Astrocyte of the cerebellum (primary cell): ENCODE data around the gene AXL.

Source experiments
- DNase-seq: peaks from one replicate; pipeline ENCODE4 v3.0.0-alpha.2; 2011; ENCODE audit warnings: low read depth
- H3K4me3 ChIP-seq: 2 replicates; pipeline ENCODE4 v1.5.1; 2011; ENCODE audit warnings: mild to moderate bottlenecking, low read depth, low read length, moderate library complexity
- CTCF ChIP-seq: IDR thresholded peaks from 2 replicates; pipeline ENCODE4 v1.5.1; 2012; ENCODE audit warnings: low read length, low read depth, moderate library complexity, mild to moderate bottlenecking; ENCODE audit errors: missing control alignments
- in situ Hi-C: cut with HindIII; loops from 2 replicates; pipeline ENCODE4 v1.10.0; 2017; ENCODE audit warnings: low sequenced_read_pairs

AXL gene

GRCh38 chr19:41297628-41298347 lies 78.8 kb downstream of the AXL start:
- DNase-seq = no peak
- H3K4me3 ChIP-seq = no peak overlapping the region
- no peak for TF ChIP-seq CTCF
- in situ Hi-C loops = no loop called here

- peak; percentile 82 for DNase-seq
- in situ Hi-C loops = no loop called here
- no peak overlapping the region for H3K4me3 ChIP-seq
- TF ChIP-seq CTCF = no peak
Observed at GRCh38 chr19:41298348-41298964, 79.4 kb downstream of the AXL start.

DNA sequence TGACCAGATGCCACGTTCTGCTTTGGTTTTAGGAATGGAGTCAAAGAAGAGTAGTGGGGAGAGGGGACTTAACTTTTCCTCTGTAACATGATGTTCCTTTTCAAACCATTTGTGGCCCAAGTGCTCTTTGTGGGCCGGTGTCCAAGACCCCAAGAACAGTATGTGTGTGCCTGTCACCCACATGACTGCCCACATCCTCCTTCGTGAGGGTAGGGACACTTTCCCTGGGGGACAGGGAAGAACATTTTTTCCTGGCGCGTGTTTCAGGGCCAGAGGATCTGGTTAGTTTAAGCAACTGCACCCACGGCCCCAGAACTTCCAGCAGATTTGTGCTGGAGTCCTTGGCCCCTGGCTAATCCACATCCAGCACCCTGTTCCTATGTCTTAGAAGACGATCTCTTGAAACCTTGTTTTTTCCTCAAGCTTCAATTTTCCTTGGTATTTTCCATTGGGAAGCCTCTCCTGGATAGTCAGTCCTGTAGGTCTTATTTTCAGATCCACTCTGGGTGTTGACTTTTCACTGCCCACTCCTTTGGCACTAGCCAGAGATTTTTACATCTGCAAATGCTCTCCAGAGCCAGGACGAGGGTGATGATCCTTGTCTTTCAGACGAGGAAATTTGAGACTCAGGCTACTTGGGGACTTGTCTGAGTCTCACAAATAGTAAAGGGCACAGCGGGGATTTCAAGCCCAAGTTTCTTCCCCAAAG lies 80.2 kb downstream of the AXL start:
- H3K4me3 ChIP-seq = no peak overlapping the region
- TF ChIP-seq CTCF = no peak
- in situ Hi-C loops = no loop called here
- no peak for DNase-seq

- no peak for TF ChIP-seq CTCF
- in situ Hi-C loops = no loop called here
Observed at GRCh38 chr19:41299755-41300089, 80.7 kb downstream of the AXL start.

DNA sequence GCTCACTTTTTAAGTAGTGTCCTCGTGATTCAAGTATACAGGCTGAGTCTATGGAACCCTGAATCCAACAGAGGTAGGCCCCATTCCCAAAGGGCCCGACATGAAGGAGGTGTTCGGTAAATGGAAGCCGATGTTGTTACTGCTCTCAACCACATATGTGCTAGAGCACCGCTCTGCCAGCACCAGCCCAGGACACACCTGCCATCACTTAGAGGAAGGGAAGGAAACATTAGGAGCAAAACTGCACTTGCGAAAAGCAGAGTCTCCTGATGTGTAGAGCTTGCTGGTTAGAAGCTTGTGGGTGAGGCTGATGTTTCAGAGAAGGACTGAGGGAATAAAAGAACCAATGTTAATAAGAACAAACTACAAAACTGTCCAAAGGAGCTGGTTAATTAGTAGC lies 81.5 kb downstream of the AXL start:
- no peak for TF ChIP-seq CTCF
- in situ Hi-C loops = no loop called here
- H3K4me3 ChIP-seq = no peak overlapping the region
- no peak for DNase-seq

More at GRCh38 chr19:41299755-41300089, 80.7 kb downstream of the AXL start:
- no peak overlapping the region for H3K4me3 ChIP-seq
- DNase-seq = no peak

GRCh38 chr19:41302624-41303351 lies 83.8 kb downstream of the AXL start:
- in situ Hi-C loops = no loop called here
- H3K4me3 ChIP-seq = no peak overlapping the region
- no peak for DNase-seq
- no peak for TF ChIP-seq CTCF
